BJ (cell line): ENCODE data around the gene PDLIM5. TPM values are rescaled to one million over a fixed set of nuclear protein-coding genes. Genes with fewer than 3 reads are reported as not detected.

ENCODE experiments used
- CTCF ChIA-PET: fragments of 350-600 bp; formaldehyde crosslinking; extraction: SDS; loops from one replicate; lab custom pipeline; 2021; ENCODE audit warnings: antibody characterized with exemption, inconsistent platforms; lab: Yijun Ruan, JAX
- POLR2A ChIA-PET: fragments of 300-600 bp; sonication (Branson Sonifier 250); formaldehyde crosslinking; extraction: SDS; loops from one replicate; lab custom pipeline; 2021; ENCODE audit warnings: antibody characterized with exemption; lab: Charles Lee
- DNase-seq: peaks from one replicate; pipeline ENCODE4 v3.0.0-alpha.2; 2011; ENCODE audit warnings: low read depth
- H3K27me3 ChIP-seq: 2 replicates; pipeline ENCODE4 v1.6.0; 2011; ENCODE audit warnings: low read length; ENCODE audit not compliant: control insufficient read depth, insufficient read depth
- H3K36me3 ChIP-seq: 2 replicates; pipeline ENCODE4 v1.5.1; 2011; ENCODE audit warnings: low read length; ENCODE audit not compliant: control insufficient read depth, insufficient read depth
- H3K4me3 ChIP-seq: 2 replicates; pipeline ENCODE4 v1.5.1; 2011; ENCODE audit warnings: low read depth, mild to moderate bottlenecking, control low read depth, low read length
- CTCF ChIP-seq: IDR thresholded peaks from 2 replicates; pipeline ENCODE4 v1.5.1; 2011; ENCODE audit warnings: low read depth, mild to moderate bottlenecking, control low read depth, inconsistent platforms, low read length, moderate library complexity; ENCODE audit not compliant: insufficient read depth
- polyA plus RNA-seq: library from polyadenylated mRNA; depleted of rRNA; stranded (reverse); fragments of >200 nt; gene quantifications from 2 replicates; pipeline ENCODE4 v1.2.3, GENCODE V29; 2011

The PDLIM5 gene
- polyA plus RNA-seq, 1 experiment, result 353 TPM

DNA sequence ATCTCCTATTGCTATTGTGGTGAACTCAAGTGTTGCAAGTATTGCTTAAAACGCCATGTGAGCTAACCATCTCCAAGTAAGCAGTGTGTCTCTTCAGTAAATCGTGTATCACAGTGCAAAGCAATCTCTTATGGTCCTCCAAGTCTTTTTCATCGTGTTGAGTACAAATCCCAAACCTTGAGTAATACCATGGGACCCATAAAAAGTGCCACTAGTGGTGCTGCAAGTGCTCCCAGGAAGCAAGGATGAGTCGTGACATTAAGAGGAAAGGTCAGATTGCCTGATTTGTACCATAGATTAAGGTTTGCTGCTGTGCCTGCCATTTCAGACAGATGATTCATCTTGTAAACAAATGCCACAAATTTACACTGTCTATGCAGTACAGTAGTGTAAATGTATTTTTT, 239.1 kb downstream of the PDLIM5 start:
- Histone ChIP-seq H3K4me3 (no peak overlapping the region), H3K27me3 (no peaks in the 10 kb centered on the region), H3K36me3 (no peaks in the 10 kb centered on the region)
- ChIA-PET CTCF (interaction anchor here (1.6 kb wide), 1 partner anchor 11 kb away, joined by 10 read pairs; no protein-coding TSS in a partner anchor), POLR2A (no interaction called here)
- DNase-seq, result no peak
- TF ChIP-seq CTCF, result no peak

- CTCF ChIA-PET, result interaction anchor here (0.7 to 2.2 kb wide), 3 partner anchors 8 to 17 kb away, joined by 4 to 10 read pairs (median 6); no protein-coding TSS in a partner anchor
- H3K4me3 ChIP-seq, result no peak overlapping the region
- no peaks in the 10 kb centered on the region for H3K36me3 ChIP-seq
- POLR2A ChIA-PET, result interaction anchor here (0.6 kb wide), 1 partner anchor 208 kb away, joined by 5 read pairs; no protein-coding TSS in a partner anchor
- no peaks in the 10 kb centered on the region for H3K27me3 ChIP-seq
- DNase-seq, result no peak
- no peak for TF ChIP-seq CTCF
Measured at GRCh38 chr4:94691552-94691951, 239.8 kb downstream of the PDLIM5 start.

DNA sequence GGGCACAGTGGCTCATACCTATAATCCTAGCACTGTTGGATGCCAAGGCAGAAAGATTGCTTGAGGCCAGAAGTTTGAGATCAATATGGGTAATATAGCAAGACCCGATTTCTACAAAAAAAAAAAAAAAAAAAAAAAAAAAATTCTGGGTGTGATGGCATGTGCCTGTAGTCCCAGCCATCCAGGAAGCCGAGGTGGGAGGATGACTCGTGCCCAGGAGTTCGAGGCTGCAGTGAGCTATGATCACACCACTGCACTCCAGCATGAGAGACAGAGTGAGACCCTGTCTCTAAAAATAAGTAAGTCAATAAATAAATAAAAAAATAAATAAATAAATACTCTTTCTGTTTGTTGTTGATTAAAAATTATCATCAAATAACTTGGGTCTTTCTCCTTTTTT, 243.6 kb downstream of the PDLIM5 start:
- no peak overlapping the region for H3K4me3 ChIP-seq
- ChIA-PET CTCF (no interaction called here), POLR2A (no interaction called here)
- TF ChIP-seq CTCF, result no peak
- H3K27me3 ChIP-seq, result no peaks in the 10 kb centered on the region
- no peaks in the 10 kb centered on the region for H3K36me3 ChIP-seq
- DNase-seq, result no peak

GRCh38 chr4:94698187-94698586, 246.4 kb downstream of the PDLIM5 start:
- CTCF ChIA-PET, result interaction anchor here (1.1 kb wide), 1 partner anchor 10 kb away, joined by 3 read pairs; no protein-coding TSS in a partner anchor
- POLR2A ChIA-PET, result no interaction called here
- no peak for DNase-seq

GRCh38 chr4:94700298-94700697, 248.6 kb downstream of the PDLIM5 start:
- ChIA-PET POLR2A (no interaction called here), CTCF (interaction anchor here (3.2 kb wide), 1 partner anchor 9 kb away, joined by 10 read pairs; no protein-coding TSS in a partner anchor)
- Histone ChIP-seq H3K27me3 (no peaks in the 10 kb centered on the region), H3K36me3 (no peaks in the 10 kb centered on the region), H3K4me3 (no peak overlapping the region)
- TF ChIP-seq CTCF, result no peak
- no peak for DNase-seq

More at GRCh38 chr4:94698187-94698586, 246.4 kb downstream of the PDLIM5 start:
- no peaks in the 10 kb centered on the region for H3K27me3 ChIP-seq
- H3K36me3 ChIP-seq, result no peaks in the 10 kb centered on the region
- H3K4me3 ChIP-seq, result no peak overlapping the region
- no peak for TF ChIP-seq CTCF
